HG02943 (cell line): Measurements from ENCODE around the gene PRRT4.

ENCODE experiments used
- ATAC-seq: cut with Tn5 transposase; IDR thresholded peaks from one replicate; pipeline ENCODE4 v1.9.1; 2021; ENCODE audit warnings: mild to moderate bottlenecking, low read depth, moderate library complexity; ENCODE audit not compliant: unreplicated experiment

The PRRT4 gene

DNA sequence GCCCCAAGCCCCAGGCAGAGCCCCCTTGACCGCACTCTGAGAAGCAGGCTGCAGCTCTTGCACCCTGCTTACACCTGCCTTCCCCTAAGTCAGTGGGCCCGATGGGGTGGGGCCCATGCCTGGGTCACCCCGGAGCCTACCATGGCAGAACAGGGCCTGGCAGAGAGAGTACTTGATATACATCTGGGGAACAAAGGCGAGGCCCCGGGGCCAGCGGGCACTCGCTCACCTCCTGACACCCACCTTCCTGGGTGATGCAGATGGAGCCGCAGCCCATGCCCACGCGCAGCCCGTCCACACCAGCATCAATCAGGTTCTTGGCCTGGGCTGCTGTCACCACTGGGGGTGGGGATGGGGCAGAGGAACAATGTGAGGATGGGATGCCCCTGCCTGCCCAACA, 34.9 kb upstream of the PRRT4 start:
- no peak for ATAC-seq

DNA sequence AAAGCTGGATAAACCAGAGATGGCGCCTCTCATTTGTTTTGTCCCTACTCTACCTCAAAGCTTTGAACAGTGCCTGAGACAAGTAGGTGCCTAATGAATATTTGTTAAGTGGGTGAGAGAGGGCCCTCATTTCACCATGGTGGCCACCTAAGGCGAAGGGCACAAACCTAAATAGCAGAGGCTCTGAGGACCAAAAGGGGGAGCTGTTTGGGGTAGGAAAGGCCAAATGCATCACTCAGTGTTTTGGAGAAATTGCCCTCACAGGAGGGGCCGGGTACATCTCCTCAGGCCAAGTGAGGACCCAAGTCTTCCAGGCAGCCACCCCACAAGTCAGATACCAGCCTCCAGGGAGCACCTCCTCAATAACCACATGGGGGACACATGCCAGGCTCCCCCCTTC, 34.3 kb upstream of the PRRT4 start:
- no peak for ATAC-seq

DNA sequence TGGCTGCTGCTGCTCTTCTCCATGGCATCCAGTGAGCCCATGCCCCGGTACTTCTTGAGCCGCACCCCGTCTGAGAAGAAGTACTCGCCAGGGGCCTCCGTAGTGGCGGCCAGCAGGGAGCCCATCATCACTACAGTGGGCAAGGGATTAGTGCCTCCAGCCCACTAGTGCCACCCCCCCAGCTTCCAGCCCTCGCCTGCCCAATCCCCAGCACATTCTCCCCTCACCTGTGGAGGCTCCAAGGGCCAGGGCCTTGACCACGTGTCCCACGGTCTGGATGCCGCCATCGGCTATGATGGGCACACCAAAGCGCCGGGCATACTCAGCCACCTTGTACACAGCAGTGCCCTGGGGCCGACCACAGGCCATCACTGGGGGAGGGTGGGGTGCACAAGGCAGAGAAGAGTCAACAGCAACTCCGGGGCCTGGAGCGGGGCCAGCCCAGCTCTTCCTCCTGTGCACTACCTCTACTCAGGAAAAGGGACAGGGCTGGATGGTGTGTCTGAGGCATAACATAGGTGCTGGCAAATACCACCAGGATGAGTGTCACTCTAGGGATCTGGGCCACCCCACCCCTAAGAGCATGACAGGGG, 33.5 kb upstream of the PRRT4 start:
- ATAC-seq, result no peak

DNA sequence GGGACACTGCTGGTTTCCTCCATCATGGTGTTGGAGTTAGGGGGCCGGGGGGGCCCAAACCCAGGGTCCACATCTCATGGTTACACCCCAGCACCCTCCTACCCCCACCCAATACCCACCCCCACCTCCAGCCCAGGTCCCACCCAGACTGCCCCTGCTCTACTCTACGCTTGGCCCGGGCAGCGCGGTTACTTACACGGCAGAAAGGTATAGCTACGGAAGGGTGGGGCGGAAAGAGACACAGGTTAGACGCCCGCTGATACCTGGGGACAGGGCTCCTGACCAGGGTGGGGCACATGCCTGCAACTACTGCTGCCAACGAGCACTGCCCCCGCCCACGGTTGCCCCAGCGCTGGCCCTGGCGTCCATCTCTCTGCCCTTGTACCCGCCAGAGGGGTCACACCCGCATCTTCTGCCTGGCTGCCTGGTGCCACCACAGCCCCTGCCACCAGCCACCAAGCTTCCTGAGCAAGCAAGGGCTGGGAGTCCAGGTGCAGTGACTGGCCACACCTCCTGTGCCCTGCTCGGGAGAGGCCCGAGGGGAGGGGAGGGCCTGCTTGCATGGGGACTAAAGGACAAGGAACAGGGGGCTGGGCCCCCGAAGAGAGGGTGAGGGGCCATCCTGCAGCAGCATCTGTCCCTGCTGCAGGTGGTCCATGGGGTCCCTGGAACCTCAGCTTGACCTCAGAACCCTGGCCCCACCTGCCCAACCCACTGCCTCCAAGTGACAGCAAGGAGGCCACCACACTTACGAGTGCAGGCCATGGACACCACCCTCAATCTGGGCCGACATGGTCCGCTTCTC, 32.2 kb upstream of the PRRT4 start:
- ATAC-seq, result no peak

GRCh38 chr7:128392446-128393327, 31.2 kb upstream of the PRRT4 start:
- ATAC-seq, result no peak

DNA sequence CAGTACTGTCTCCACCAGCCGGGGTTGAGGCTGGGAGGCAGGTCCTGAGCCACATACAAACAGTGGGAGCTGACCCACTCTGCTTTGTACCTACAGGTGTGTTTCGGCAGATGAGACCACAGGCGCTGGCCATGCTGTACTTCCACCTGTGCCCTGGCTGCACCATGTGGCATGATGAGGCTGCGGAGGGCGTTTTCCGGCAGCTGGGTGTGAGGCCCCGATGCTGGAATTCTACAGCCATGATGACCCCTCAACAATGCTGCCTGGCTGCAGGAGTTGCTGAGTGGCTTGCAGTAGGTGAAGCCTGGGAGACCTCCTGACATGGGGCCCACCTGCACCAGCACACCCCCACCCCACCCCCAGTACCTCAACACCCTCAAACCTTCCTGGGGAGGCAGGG, 30.3 kb upstream of the PRRT4 start:
- no peak for ATAC-seq

- no peak for ATAC-seq
Observed at GRCh38 chr7:128390871-128391565, 29.5 kb upstream of the PRRT4 start.

GRCh38 chr7:128389618-128390329, 28.3 kb upstream of the PRRT4 start:
- no peak for ATAC-seq

GRCh38 chr7:128389085-128389617, 27.7 kb upstream of the PRRT4 start:
- ATAC-seq, result no peak

DNA sequence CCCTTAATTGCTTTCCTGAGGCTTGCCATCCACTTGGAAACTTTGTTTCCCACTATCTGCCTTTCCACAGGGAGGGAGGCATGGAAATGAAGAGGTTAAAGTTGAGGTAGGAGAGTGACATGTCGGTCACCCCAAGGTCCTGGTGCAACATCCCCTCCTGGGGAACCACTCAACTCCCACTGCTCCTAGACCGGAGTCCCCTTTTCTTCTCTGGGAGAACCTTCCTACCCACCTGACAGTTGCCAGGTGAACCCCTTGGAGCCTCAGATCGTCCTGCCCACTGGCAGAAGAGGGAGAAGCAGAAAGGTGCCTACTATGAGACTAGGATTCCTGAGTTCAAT, 26.6 kb upstream of the PRRT4 start:
- ATAC-seq, result no peak

- peak; percentile 64 for ATAC-seq
Observed at GRCh38 chr7:128387216-128388144, 26.0 kb upstream of the PRRT4 start.

GRCh38 chr7:128385988-128386925, 24.8 kb upstream of the PRRT4 start:
- no peak for ATAC-seq

GRCh38 chr7:128384726-128385125, 23.2 kb upstream of the PRRT4 start:
- ATAC-seq, result no peak

- ATAC-seq, result no peak
Observed at GRCh38 chr7:128383776-128384175, 22.3 kb upstream of the PRRT4 start.

DNA sequence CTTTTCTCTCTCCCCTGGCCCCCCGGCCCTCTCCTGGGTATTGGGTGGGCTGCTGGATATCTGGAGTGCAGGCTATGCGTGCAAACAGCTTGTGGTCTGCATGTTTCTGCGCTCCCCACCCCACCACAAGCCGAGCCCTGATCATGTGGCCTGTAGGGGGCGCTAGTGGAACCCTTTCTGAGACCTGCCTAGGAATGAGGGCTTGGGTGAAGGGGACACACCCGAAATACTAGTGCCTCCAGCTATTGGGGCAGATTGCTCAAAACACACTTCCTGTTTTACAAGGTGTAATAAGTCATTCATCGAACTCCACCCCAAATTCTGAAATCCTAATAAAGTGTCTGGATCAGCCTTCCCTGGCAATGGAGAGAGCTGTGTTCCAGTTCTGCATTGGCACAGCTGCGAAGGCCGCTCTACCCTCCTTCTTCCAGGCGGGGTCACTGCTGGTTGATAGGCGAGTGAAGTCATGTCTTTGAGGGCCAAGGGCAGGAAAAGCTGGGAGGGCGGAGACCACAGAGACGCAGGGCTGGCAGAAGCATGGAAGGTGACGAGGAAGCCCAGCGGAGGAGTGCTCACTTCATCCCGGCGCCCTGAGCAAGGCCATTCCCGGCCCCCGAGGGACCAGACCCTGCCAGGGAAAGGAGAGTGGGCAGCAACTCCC, 19.8 kb upstream of the PRRT4 start:
- ATAC-seq, result no peak

DNA sequence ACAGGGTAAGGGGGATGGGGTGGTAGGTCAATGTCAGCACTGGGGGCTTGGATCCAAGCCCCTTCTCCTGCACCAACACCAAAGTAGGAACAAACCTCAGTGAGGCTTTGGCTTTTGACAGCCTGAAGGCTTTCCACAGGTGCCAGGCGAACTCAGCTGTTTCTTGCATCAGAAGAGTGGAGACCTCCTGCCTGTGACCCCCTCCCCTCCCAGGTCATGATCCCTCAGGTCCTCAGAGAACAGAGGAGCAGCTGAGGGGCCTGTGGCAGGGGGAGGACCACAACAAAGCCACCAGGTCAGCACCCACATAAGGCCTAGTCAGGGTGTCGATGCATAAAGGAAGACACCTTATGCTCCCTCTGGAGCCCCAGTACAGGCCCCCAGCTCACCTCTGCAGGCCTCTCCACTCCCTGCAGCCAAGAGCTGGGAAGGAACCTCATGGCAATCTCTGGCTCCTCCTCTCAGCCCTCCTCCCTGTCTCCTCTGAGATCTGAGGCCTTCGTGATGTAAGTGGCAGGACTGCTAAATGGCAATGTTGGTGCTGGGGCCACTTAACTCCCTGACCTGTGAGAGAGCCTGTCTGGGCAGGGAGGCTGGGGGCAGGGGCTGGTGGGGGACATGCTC, 19.1 kb upstream of the PRRT4 start:
- no peak for ATAC-seq
